NCI-H2107 (cell line): ENCODE measurements around the gene EFCAB12.
"Not testable (repeated sequence)": the region's sequence is repeated elsewhere in the genome, so short reads cannot be mapped to it uniquely, and the experiment has no call there.

Experiments used
- DNase-seq: peaks from one replicate; lab custom pipeline; 2025; lab: John Stamatoyannopoulos, UW

The EFCAB12 gene

DNA sequence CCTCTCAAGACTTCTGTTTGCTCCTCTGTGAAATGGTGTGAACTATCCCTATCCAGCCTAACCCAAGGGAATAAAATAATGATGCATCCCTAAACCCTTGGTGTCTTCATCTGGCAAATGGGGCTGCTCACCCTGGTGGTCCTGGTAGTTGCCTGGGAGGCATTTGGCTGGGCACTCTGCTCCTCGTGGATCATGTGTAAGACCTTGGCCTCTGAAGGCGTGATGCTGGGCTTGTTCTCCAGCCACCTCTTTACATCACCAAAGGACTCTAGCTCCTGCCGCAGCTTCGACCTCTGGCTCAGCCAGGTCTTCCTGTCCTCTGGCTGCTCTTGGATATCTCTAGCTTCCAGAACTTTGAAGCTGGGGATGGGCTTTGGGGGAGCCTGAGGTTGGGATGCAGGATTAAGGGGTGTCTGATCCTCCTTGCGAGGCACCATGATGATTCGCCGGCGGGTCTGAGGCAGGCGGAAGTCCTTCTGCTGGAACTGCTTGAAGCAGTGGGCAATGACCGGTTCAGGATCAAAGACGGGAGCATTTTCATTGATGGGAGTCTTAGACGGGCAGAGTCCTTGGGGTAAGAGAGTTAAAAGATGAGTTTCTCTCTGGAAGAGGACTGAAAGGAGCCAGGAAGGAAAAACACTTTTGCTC, 7.1 kb downstream of the EFCAB12 start:
- DNase-seq, result no peak

DNA sequence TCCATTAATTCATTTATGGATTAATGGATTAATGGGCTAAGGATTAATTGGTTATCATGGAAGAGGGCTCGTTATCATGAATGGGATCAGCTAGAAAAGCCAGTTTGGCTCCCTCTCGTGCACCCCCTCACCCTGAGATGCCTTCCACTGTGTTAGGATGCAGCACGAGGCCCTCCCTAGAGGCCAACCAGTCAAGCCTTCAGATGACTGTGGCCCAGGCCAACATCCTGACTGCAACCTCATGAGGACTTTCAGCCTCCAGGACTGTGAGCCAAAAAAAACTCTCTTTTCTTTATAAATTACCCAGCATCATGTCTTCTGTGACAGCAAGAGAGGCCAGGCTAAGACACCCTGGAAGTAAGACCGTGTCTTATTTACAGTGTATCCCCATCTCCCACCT, 9.0 kb downstream of the EFCAB12 start:
- no peak for DNase-seq

DNA sequence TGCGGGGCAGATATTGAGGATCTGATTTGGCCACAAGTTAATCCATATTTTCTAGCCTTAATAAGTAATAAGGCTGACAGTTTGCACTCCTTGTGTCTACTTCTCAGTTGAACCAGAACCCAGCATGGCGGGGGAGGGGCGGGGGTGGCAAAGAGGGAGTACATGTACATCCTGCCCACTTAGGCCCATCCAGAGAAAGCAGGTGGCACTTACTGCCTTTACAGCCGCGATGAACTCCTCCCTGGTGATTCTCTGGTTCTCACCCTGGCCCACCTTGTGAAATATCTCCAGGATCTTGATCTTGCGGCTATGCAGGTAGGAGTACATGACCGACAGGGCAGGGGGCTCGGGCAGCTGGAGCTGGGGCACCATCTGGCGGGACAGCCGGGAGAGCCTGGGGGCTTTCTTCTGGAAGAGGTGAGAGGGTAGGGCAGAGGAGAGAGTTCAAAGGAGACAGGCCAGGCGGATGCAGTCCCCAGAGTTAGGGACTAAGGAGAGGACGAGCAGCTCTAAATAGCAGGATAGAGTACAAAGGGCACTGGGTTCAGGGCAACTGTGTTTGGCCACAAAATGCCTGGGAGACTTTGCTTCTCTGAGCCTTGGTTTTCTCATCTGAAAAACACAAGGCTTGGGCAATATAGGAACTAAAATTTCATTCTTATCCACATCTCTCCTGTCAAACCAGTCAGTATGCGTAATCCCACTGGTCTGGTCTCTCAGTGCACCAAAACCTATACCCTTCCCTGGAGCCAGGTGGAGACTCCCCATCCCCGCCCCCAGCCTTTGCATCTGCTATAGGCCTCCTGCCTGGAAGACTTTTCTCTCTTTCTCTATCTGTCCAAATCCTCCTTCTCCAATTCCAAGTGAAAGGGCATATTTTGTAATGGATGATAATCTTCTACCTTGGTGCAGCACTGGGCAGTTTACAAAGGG, 10.1 kb downstream of the EFCAB12 start:
- no peak for DNase-seq

DNA sequence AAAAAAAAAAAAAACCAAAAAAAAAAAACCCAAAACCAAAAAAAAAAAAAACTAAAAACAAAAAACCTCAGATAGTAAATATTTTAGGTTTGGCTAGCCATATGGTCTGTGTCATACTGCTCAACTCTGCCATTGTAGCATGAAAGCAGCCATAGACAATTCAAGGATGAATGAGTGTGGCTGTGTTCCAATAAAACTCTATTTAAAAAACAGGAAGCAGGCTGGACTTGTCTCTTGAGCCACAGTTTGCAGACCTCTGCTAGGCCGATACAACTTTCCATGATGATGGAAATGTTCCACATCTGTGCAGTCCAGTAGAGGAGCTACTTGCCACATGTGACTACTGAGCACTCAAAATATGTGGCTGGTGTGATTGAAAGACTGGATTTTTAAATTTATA, 11.1 kb downstream of the EFCAB12 start:
- no peak for DNase-seq

DNA sequence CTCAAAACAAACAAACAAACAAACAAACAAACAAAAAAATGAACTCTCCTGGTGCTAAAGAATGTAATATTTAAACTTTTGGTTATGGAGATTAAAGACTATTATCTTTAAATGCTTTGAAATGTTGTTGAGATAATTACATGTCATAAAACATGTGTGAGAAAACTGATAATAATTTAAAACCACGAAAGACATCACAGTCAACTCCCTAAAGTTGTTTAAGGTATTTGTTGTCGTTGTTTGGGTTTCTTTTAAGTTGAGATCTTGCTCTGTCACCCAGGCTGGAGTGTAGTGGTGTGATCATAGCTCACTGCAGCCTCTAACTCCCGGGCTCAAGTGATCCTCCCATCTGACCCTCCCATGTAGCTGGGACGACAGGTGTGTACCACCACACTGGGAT, 12.0 kb downstream of the EFCAB12 start:
- no peak for DNase-seq

DNA sequence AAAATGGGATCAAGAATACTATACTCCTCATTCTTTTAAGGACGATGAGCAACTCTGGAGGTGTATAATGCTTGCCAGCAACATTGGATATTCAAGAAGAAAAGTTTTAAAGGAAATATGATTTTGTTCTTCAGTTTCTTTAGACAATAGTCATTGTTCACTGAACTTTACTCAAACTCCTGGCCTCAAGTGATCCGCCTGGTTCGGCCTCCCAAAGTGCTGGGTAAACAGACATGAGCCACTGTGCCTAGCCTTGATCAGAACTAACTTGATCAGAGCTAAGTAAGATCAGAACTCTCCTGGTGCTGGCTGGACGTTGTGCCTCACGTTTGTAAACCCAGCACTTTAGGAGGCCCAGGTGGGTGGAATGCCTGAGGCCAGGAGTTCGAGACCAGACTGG, 12.6 kb downstream of the EFCAB12 start:
- DNase-seq, result no peak

DNA sequence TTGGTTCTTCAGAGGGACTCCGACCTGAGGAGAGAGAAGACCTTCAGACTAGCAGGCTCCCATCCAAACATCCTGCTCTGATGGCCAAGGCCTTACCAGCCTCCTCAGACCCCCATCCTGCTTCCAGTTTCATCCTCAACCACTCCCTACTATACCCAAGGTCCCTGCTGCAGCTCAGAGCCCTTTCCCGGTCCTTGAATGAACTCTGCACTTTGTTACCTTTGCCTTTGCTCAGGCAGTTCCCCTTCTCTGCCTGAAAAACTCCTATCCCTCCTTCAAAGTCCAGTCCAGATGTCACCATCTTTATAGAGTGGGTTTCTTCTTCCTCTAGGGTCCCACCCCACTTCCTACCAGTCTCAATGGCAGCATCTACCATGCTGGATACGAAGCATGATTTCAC, 13.1 kb downstream of the EFCAB12 start:
- no peak for DNase-seq

DNA sequence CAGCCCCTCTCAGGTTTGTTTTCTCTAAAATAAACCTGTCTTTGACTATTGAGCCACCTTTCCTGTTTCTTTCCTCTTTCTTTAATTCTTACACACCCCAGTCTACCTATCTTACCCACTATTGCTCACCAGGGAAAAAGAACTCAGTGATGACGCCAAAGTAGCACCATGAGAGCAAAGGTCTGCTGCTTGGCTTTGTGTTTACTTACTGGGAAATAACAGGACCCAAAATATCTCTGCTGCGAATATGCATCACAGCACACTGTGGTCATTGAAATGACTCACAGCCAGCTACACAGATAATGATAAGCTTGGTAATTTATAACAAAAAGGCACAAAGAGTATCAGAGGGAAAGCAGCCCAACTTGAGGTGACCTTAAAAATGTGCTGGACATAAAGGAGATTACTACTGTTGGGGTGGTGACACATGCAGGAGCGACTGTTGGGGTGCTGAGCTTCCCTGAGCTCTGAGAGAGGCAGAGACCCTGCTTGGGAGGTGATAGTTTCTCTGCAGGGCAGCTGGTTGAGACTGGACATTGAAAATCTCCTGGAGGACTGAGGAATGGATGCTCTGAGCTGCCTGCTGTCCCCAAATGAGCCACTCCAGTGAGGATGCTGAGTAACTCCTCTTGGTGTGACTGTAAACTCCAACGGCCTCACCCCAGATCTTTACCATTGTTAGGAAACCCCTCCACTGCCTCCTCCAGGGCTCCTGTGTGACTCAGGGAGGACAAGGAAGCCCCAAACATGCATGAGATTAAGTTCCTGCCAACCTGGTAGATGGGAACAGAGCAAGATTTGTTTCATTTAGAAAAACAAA, 14.5 kb downstream of the EFCAB12 start:
- no peak for DNase-seq

DNA sequence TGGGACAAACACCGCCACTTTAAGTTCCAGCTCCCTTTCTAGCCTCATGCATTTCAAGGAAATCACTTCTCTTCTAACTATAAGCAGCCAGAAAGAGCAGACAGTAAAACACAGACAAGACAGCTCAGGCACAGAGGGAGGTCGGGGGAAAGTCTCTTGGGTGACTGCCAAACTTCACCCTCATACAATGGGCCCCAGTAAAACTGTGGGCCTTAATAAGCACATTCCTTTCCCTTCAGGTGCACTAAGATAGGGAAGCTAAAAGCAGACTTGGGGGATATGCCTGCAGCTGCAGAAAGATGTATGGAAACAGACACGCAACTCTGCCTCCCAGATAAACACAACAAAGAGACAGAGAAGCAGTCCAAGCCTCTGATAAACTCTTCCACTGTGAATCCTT, 15.2 kb downstream of the EFCAB12 start:
- not testable (repeated sequence) for DNase-seq

DNA sequence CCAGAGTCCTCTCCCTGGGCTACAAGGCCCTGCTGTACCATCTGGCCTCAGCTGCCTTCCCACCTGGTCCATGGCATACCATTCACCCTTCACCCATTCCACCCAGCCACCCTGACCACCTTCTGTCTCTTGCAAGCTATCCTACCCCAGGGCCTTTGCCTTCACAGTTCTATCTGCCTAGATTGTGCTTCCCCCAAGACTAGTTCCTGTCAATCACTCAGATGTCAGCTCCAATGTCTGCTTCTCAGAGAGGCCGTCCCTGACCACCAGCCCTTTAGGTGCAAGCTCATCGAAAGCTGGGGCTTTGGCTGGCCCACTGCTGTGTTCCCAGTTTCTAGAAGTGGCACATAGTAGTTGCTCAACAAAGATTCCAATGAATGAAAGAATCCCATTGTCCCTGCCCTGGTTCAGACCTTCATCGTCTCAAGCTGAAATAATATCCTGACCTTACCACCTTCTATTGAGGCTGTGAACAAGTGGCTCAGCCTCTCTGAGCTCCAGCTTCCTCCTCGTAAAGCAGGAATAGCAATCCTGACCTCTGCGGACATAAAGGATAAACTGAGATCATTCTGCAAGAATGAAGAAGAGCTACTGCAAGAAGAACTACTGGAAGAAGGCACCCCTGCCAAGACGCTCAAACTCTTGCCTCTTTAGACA, 15.8 kb downstream of the EFCAB12 start:
- DNase-seq, result no peak

DNA sequence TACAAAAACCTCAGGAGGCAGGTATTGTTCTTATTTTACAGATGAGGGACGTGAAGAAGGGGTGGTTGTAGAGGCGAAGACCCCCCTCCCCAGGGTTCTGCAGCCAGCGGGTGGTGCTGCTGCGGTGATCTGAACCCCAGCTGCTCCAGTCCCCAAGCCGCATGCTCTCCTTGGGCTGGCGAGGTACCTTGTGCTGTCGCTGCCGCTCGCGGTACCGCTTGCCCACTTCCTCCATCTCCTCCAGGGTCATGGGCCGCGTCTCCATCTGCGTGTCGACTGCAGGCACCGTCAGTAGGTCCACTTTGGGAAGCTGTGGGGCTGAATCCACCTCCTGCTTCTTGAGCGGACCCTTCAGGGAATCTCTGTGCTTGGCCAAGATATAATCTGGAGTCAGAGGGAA, 17.5 kb downstream of the EFCAB12 start:
- no peak for DNase-seq

DNA sequence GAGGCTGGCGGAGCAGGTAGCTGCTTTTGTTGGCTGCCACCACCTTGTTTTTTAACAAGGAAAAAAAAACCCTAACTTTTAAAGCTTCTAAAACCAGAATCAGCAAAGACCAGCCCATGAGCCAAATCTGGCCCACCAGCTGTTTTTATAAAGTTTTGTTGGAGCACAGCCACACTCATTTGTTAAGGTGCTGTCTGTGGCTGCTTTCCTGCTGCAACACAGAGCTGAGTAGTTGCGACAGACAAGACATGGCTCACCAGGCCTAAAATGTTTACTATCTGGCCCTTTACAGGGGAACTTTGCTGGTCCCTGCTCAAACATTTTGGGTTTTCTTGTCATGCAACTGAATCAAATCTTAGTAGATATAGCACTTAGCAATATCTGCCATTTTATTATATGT, 18.9 kb downstream of the EFCAB12 start:
- no peak for DNase-seq

DNA sequence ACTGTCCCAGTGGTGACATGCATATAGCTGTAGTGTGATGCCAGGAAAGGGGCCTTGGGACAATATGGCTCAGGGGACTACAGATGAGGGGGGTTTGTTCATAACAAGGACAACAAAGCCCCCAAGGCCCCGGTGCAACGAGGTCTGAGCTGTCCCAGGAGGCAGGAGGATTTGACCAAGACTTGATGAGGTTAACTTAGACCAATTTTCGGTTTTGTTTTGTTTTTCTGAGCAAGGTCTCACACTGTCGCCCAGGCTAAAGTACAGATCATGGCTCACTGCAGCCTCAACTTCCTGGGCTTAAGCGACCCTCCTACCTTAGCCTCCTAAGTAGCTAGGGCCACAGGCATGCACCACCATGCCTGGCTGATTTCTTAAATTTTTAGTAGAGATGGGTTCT, 23.8 kb downstream of the EFCAB12 start:
- no peak for DNase-seq

DNA sequence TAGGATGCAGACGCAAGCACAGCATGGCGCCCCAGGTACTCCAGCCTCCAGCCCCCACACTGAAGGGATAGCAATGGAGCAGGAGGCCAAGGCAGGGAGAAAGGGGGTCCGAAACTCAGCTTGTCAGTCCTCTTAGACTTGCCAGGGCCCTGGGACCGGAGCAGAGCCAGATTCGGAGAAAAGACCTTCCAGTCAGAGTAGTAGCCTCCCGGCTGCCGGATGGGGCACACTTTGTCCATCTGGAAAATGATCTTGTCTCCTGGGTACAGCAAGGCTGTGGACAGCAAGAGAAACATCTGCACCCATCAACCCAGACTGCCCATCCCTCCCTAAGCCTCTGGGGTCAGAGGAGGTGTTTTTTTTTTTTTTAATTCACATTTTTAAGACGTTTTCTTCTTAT, 24.3 kb downstream of the EFCAB12 start:
- no peak for DNase-seq

DNA sequence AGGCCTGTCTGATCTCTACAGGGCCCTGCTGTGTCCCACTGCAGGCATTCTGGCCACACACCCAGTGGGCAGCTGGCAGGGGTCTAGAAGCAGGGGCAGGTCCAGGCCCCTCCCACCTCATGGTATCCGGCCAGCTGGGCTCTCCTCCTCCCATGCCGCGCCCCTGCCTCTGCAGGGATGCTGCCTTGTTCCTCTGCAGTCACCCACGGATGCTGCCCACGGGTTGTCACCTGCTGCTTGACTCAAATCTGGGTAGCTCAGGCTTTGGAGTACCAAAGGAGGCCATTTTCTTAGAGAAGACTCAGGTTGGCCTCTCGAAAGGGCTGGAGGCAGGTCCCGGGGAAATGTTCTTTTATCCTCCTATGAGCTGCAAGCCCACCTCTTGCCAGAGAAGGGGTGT, 25.0 kb downstream of the EFCAB12 start:
- no peak for DNase-seq

DNA sequence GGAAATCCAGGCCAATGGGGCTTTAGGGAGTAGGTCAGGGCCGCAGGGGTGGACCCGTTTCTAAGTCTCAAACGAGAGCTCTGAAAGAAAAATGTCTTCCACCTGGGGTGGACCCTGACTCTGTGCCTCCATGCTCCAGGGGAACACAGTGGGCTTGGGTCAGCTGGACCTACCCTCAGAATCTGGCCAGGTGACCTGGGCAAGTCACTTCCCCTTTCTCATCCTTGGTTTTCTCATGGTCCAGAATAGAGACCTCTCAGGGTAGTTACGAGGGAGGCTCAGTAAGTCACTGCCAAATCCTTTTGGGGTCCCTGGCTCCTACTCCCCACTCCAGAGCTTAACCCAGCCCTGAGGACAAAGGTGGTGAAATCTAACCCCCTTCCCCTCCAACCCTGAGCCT, 25.8 kb downstream of the EFCAB12 start:
- no peak for DNase-seq

DNA sequence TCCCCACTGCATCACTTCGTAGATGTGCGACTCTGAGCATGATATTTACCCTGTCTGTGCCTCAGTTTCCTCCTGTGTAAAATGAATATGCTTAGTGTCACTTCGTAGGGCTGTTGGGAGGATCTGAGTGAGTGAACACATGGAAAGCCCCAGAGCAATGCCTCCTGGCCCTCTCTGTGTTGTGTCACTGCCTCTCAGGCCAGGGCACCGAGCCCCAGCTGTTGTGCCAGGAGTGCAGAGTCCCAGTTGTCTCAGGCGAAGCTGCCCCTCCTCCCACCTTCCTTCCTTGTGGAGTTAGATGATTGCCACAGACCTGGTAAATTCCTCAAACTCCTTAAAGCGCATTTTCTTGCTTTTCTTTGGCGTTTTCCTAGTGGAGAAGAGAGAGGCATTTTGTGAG, 26.2 kb downstream of the EFCAB12 start:
- no peak for DNase-seq

DNA sequence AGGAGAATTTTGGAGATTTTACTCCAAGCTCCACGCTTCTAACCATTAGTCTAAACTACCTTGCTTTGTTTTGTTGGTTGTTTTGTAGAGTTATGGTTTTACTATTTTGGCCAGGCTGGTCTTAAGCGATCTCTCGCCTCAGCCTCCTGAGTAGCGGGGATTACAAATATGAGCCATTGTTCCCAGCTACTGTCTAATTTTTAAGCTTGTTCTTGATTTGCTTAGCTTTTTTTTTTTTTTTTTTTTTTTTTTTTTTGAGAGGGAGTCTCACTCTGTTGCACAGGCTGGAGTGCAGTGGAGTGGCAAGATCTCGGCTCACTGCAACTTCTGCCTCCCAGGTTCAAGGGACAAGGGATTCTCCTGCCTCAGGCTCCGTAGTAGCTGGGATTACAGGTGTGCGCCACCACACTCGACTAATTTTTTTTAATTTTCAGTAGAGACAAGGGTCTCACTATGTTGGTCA, 28.5 kb downstream of the EFCAB12 start:
- DNase-seq, result no peak

DNA sequence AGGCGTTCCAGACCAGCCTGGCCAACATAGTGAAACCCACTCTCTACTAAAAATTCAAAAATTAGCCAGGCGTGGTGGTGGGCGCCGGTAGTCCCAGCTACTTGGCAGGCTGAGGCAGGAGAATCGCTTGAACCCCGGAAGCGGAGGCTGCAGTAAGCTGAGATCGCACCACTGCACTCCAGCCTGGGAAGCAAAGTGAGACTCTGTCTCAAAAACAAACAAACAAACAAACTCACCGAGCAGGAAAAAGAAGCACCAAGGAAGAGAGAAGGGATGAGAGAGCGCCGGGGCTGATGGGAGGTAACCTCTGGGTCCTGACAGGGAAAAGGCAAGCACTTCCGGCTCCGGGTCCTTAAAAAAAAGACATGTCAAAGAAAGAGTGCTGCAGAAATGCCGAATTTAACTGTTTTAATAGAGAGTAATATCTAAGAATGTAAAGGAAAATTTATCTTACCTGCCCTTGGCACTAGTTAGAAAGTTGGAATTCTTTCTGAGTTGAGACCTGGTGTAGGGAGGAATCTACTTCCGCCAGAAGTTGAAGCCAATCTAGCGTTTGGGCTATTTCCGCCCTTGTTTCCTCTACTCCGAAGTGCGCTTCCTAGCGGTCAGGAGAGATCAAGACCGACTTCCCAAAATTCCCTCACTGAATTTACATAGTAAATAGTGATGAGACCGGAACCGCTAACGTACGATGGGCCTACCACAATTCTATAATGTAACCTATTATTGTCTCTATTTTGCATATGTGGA, 29.1 kb downstream of the EFCAB12 start:
- peak; percentile 85 for DNase-seq

DNA sequence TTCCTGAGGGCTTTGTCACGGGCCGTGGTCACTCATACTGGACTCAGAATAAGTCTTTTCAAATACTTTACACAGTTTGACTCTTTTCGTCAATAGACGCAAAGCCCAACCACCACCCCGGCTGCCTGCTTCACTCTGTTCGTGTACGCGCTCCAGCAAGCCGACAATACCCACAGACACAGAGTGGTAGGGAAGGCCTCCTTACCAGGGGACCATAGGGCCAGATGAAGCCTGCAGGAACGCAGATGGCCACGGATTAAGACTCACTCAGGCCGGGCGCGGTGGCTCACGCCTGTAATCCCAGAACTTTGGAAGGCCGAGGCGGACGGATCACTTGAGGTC, 29.7 kb downstream of the EFCAB12 start:
- DNase-seq, result no peak

DNA sequence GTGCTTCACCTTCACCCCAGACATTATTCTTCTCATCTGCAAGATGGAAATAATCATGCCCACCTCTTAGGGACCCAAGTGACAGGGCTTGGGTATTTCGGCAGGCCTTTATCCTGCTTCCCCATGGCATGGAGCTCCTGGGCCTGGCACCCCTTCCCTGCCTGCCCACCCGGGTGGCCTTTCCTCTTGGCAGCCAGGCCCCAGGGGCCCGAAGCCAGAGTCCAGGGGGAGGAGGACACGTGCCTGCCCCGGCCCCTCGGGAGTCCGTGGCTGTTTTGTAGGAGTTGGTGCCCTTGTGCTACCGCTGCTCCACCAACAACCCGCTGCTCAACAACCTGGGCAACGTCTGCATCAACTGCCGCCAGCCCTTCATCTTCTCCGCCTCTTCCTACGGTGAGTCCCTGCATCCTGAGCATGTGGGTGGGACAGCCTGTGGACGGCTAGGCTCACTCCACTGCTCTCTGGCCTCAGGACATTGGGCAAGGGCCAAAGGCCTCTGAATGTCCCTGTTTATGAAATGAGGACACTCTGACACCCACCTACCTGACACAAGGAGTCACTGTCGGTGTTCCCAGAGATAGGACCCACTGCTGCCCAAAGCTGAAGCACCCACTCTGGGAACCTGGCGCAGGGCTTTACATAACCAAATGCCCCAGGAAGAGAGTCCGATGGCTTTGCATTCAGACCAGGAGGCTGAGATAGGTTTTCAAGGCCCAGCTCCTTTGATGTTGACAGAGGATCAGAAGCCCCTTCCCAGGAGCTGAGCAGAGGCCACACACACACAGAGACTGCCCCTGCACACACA, 34.5 kb downstream of the EFCAB12 start:
- DNase-seq, result not testable (repeated sequence)
